Measurements from ENCODE around the gene GFOD2. TPM values are rescaled to one million over a fixed set of nuclear protein-coding genes. Genes with fewer than 3 reads are reported as not detected.
A peak's percentile ranks its signal among the peaks of the same experiment; 100 is the strongest.

GFOD2 gene
- total and polyA plus RNA-seq, 11 donors = 6.5 to 15.4 (median 9.8) TPM

DNA sequence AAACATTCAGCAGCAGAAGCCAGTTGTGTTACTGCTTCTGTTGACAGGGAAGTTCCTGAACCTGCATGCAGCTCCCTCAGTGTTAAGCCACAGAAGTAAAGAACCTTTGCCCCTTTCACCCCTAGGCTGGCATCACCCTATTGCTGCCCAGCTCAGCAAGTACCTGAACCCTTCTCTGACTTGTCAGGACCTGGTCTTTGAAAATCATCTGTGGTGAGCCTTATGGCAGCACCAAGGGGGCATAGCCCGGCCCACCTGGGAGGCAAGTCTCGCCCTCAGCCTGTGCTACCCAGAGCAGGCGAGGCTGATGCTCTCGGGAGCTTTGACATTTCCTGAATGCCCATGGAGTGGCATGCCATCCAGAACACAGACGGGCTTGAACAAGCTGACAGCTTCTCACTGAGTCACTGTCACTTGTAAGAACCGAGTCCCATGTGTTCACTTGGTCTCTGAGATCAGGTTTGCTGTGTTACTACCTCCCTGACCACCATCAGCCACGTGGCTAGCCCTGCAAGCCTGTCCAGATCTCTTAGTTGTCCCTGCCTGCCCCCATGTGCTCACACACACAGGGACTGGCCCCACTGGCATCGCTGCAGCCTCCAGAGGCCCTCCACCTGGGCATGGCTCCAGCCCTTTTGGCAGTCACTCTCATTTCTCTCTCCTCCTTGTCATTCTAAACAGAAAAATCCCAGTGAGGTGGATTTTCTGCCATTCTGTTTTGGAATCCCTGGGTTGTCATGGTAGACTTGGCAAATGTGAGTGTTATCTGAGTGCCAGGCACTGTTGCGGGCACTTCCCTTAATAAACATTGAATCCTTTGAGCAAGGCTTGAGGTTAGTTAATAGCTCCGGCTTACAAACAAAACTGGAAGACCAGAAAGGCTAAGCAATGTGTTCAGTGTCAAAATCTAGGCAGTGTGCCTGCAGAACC, 77.1 kb downstream of the GFOD2 start:
- peak overlapping the region in 7 of 12 donors; percentile 16 to 54 (median 45) for H3K27ac ChIP-seq
- no peaks in the 10 kb centered on the region for H3K9me3 ChIP-seq
- ATAC-seq = peak; percentile 88 to 97 (median 94)
- no peak overlapping the region for H3K4me3 ChIP-seq
- intact Hi-C loops (cut with DNase I) = loop anchor here in 6 of 10 donors (5.0 to 10.0 kb wide), 3 partner anchors 75 to 97 kb away; partner anchors contain the start of gene CTCF (in 4 of the 6)
- 44 to 62% (median 47%) methylated on average over 6 to 10 of the region's 10 CpGs for WGBS, 4 donors
- peaks cover 0 to 30% (median 12%) of the 10 kb centered on the region in 12 donors for H3K4me1 ChIP-seq
- DNase-seq = peak in 4 of 5 donors; percentile 76 to 90 (median 81)
- H3K36me3 ChIP-seq = peaks cover 0 to 32% (median 22%) of the 10 kb centered on the region in 9 donors
- TF ChIP-seq, protein P1, sequence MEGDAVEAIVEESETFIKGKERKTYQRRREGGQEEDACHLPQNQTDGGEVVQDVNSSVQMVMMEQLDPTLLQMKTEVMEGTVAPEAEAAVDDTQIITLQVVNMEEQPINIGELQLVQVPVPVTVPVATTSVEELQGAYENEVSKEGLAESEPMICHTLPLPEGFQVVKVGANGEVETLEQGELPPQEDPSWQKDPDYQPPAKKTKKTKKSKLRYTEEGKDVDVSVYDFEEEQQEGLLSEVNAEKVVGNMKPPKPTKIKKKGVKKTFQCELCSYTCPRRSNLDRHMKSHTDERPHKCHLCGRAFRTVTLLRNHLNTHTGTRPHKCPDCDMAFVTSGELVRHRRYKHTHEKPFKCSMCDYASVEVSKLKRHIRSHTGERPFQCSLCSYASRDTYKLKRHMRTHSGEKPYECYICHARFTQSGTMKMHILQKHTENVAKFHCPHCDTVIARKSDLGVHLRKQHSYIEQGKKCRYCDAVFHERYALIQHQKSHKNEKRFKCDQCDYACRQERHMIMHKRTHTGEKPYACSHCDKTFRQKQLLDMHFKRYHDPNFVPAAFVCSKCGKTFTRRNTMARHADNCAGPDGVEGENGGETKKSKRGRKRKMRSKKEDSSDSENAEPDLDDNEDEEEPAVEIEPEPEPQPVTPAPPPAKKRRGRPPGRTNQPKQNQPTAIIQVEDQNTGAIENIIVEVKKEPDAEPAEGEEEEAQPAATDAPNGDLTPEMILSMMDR (IDR thresholded peaks at IDR 0.05) = no peak
- no peak for TF ChIP-seq POLR2A (IDR thresholded peaks at IDR 0.05)
- H3K27me3 ChIP-seq = peaks cover 0 to 29% (median 18%) of the 10 kb centered on the region in 9 donors

DNA sequence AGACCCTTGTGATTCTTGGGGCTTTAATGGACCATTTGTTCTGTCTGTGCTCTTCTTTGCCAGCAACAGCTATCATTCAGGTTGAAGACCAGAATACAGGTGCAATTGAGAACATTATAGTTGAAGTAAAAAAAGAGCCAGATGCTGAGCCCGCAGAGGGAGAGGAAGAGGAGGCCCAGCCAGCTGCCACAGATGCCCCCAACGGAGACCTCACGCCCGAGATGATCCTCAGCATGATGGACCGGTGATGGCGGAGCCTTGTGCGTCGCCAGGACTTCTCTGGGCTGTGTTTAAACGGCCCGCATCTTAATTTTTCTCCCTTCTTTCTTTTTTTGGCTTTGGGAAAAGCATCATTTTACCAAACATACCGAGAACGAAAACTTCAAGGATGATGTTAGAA, 81.5 kb downstream of the GFOD2 start:
- Histone ChIP-seq H3K9me3 (no peaks in the 10 kb centered on the region), H3K27me3 (no peaks in the 10 kb centered on the region), H3K36me3 (peaks cover 0 to 75% (median 59%) of the 10 kb centered on the region in 9 donors), H3K27ac (no peak overlapping the region), H3K4me1 (peaks cover 0 to 22% (median 8%) of the 10 kb centered on the region in 12 donors), H3K4me3 (no peak overlapping the region)
- DNase-seq (no peak), ATAC-seq (no peak)
- 83 to 90% (median 88%) methylated on average over 12 of the region's 12 CpGs for WGBS, 4 donors
- intact Hi-C loops (cut with DNase I) = no loop called here
- TF ChIP-seq POLR2A (IDR thresholded peaks at IDR 0.05) = no peak
- TF ChIP-seq, protein P1 (IDR thresholded peaks at IDR 0.05) = no peak

DNA sequence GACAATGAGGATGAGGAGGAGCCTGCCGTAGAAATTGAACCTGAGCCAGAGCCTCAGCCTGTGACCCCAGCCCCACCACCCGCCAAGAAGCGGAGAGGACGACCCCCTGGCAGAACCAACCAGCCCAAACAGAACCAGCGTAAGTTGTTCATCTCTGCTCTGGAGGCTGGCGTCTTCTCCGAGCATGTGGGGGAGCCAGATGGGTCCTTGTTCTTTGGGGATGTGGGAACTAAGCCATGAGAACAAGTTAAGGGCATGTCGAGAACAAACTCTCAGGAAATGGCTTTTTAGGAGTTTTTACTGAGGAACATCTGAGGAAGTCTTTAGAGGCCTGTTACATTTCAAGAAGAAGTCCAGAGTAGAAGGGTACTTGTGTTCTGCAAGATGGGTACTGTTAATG, 82.4 kb downstream of the GFOD2 start:
- Histone ChIP-seq H3K4me1 (peaks cover 0 to 23% (median 6%) of the 10 kb centered on the region in 12 donors), H3K27ac (no peak overlapping the region), H3K9me3 (no peaks in the 10 kb centered on the region), H3K36me3 (peaks cover 0 to 84% (median 68%) of the 10 kb centered on the region in 9 donors), H3K27me3 (no peaks in the 10 kb centered on the region), H3K4me3 (no peak overlapping the region)
- TF ChIP-seq, protein P1 (IDR thresholded peaks at IDR 0.05) = no peak
- TF ChIP-seq POLR2A (IDR thresholded peaks at IDR 0.05) = no peak
- ATAC-seq (no peak), DNase-seq (no peak)
- WGBS, 4 donors = 89 to 92% (median 91%) methylated on average over 8 of the region's 8 CpGs
- intact Hi-C loops (cut with DNase I) = no loop called here

Measured in heart left ventricle (tissue), 16 donors.